SK-N-MC (cell line): ENCODE results near the gene MEI1.
"Not testable (repeated sequence)": the region's sequence is repeated elsewhere in the genome, so short reads cannot be mapped to it uniquely, and the experiment has no call there.

ENCODE experiments used
- DNase-seq: peaks from one replicate; pipeline ENCODE4 v3.0.0-alpha.2; 2011; ENCODE audit warnings: low read depth, low spot score
- H3K27ac ChIP-seq: fragments of 200-600 bp; sonication (generic); 2 replicates; pipeline ENCODE4 v1.5.1; 2016; ENCODE audit warnings: mixed run types
- H3K36me3 ChIP-seq: fragments of 200-600 bp; sonication (generic); 2 replicates; pipeline ENCODE4 v1.6.1; 2017; ENCODE audit warnings: antibody characterized with exemption, low read length, mixed read lengths; ENCODE audit not compliant: insufficient read depth
- H3K4me3 ChIP-seq: fragments of 200-600 bp; sonication (generic); 2 replicates; pipeline ENCODE4 v1.5.1; 2016
- H3K9ac ChIP-seq: fragments of 200-600 bp; sonication (generic); 2 replicates; pipeline ENCODE4 v1.8.0; 2017; ENCODE audit warnings: mixed run types, mixed read lengths; ENCODE audit not compliant: insufficient read length
- H3K9me3 ChIP-seq: fragments of 200-600 bp; sonication (generic); 2 replicates; pipeline ENCODE4 v1.6.1; 2017; ENCODE audit warnings: low read depth, mild to moderate bottlenecking, antibody characterized with exemption, low read length, moderate library complexity, mixed read lengths
- EZH2 ChIP-seq: fragments of 200-600 bp; sonication (generic); IDR thresholded peaks from one replicate; pipeline ENCODE4 v1.6.1; 2017; ENCODE audit warnings: antibody characterized with exemption
- FOXP2 ChIP-seq: optimal IDR thresholded peaks from 2 replicates; pipeline ENCODE3; 2011; ENCODE audit warnings: mild to moderate bottlenecking, moderate library complexity; ENCODE audit not compliant: insufficient read depth; ENCODE audit errors: extremely low read length, control extremely low read depth
- POLR2AphosphoS5 ChIP-seq: IDR thresholded peaks from 2 replicates; pipeline ENCODE4 v1.6.1; 2012; ENCODE audit warnings: mild to moderate bottlenecking, low read depth, low read length, borderline replicate concordance

Gene MEI1

GRCh38 chr22:41674846-41675340 lies 24.4 kb upstream of the MEI1 start:
- no peak for DNase-seq
- H3K9me3 ChIP-seq: no peaks in the 10 kb centered on the region
- no peak overlapping the region for H3K4me3 ChIP-seq
- no peak overlapping the region for H3K27ac ChIP-seq
- peaks cover 51% of the 10 kb centered on the region for H3K36me3 ChIP-seq
- TF ChIP-seq POLR2AphosphoS5 (no peak), FOXP2 (no peak), EZH2 (no peak)
- H3K9ac ChIP-seq: no peak overlapping the region

GRCh38 chr22:41676134-41676533 lies 23.2 kb upstream of the MEI1 start:
- no peaks in the 10 kb centered on the region for H3K9me3 ChIP-seq
- no peak overlapping the region for H3K4me3 ChIP-seq
- H3K36me3 ChIP-seq: peaks cover 63% of the 10 kb centered on the region
- DNase-seq: no peak
- no peak overlapping the region for H3K9ac ChIP-seq
- no peak overlapping the region for H3K27ac ChIP-seq
- no peak for TF ChIP-seq POLR2AphosphoS5
- TF ChIP-seq EZH2: no peak
- no peak for TF ChIP-seq FOXP2

GRCh38 chr22:41681616-41682015 lies 17.7 kb upstream of the MEI1 start:
- TF ChIP-seq EZH2 (no peak), FOXP2 (no peak), POLR2AphosphoS5 (no peak)
- Histone ChIP-seq H3K4me3 (peak overlapping the region; percentile 91), H3K9ac (peak overlapping the region; percentile 85), H3K9me3 (no peaks in the 10 kb centered on the region), H3K36me3 (peaks cover 34% of the 10 kb centered on the region), H3K27ac (no peak overlapping the region)
- no peak for DNase-seq

GRCh38 chr22:41682033-41682807 lies 17.1 kb upstream of the MEI1 start:
- Histone ChIP-seq H3K9me3 (no peaks in the 10 kb centered on the region), H3K9ac (peak overlapping the region; percentile 85), H3K4me3 (peak overlapping the region; percentile 91), H3K27ac (peak overlapping the region; percentile 79), H3K36me3 (peaks cover 32% of the 10 kb centered on the region)
- DNase-seq: peak; percentile 16
- TF ChIP-seq POLR2AphosphoS5 (peak; percentile 79; the same call in 1 of the 2 replicates), EZH2 (no peak), FOXP2 (no peak)

GRCh38 chr22:41683052-41683451 lies 16.3 kb upstream of the MEI1 start:
- Histone ChIP-seq H3K9ac (no peak overlapping the region), H3K36me3 (peaks cover 26% of the 10 kb centered on the region), H3K27ac (no peak overlapping the region)

GRCh38 chr22:41683616-41684015 lies 15.7 kb upstream of the MEI1 start:
- Histone ChIP-seq H3K9ac (no peak overlapping the region), H3K27ac (no peak overlapping the region), H3K9me3 (no peaks in the 10 kb centered on the region), H3K4me3 (no peak overlapping the region), H3K36me3 (peaks cover 21% of the 10 kb centered on the region)
- TF ChIP-seq EZH2 (no peak), POLR2AphosphoS5 (no peak), FOXP2 (no peak)
- no peak for DNase-seq

More at GRCh38 chr22:41683052-41683451, 16.3 kb upstream of the MEI1 start:
- TF ChIP-seq POLR2AphosphoS5: no peak
- TF ChIP-seq EZH2: no peak
- no peak for TF ChIP-seq FOXP2
- H3K9me3 ChIP-seq: no peaks in the 10 kb centered on the region
- no peak for DNase-seq
- H3K4me3 ChIP-seq: peak overlapping the region; percentile 91

- no peak for DNase-seq
- Histone ChIP-seq H3K27ac (peak overlapping the region; percentile 10; the same call in 1 of the 2 replicates), H3K9me3 (no peaks in the 10 kb centered on the region), H3K9ac (peak overlapping the region; percentile 26), H3K36me3 (peaks cover 17% of the 10 kb centered on the region), H3K4me3 (no peak overlapping the region)
- TF ChIP-seq POLR2AphosphoS5 (no peak), EZH2 (no peak), FOXP2 (no peak)
Measured at GRCh38 chr22:41684194-41684593, 15.1 kb upstream of the MEI1 start.

GRCh38 chr22:41686890-41687289 lies 12.4 kb upstream of the MEI1 start:
- peak overlapping the region; percentile 97 for H3K9ac ChIP-seq
- not testable (repeated sequence) for DNase-seq

More at GRCh38 chr22:41686890-41687289, 12.4 kb upstream of the MEI1 start:
- peak overlapping the region; percentile 99 for H3K4me3 ChIP-seq
- H3K27ac ChIP-seq, H3K36me3 ChIP-seq, H3K9me3 ChIP-seq: not testable (repeated sequence)
